ENCODE results near the gene EPM2A.

DNA sequence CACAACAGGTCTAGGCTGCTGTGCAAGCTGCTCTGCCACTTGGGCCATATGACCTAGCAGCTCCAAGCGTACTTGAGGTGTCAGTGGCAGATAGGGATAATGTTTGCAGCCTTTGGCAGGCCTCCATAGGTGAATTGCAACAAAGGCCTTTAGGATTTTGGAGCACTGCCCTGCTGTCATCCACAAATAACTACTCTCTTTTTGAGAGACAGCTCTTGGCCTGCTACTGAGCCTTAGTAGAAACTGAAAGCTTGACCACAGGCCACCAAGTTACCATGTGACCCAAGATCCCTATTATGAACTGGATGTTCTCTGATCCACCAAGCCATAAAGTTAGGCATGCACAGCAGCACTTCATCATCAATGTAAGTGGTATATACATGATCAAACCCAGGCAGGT, 49.4 kb upstream of the EPM2A start:
- TF ChIP-seq TAF1 (IDR thresholded peaks at IDR 0.05; ENCODE audit: borderline replicate concordance, low read depth, low read length) = no peak
- no peak for TF ChIP-seq POLR2AphosphoS5 (IDR thresholded peaks at IDR 0.05; ENCODE audit: low read depth, low read length)
